ENCODE measurements around the gene CLDN14. TPM values are rescaled to one million over a fixed set of nuclear protein-coding genes. Genes with fewer than 3 reads are reported as not detected.

CLDN14 gene
- total RNA-seq, 4 donors from 2014 or later: 0.20 TPM; not detected in 3

- in situ Hi-C loops (cut with MboI; ENCODE audit: low sequenced_read_pairs in 4 of 4): loop anchor here in 2 of 4 donors (25.0 kb wide), 1 partner anchor 176 kb away; no protein-coding TSS in a partner anchor
- no peak for TF ChIP-seq POLR2A (IDR thresholded peaks at IDR 0.05)
- TF ChIP-seq, protein P1, sequence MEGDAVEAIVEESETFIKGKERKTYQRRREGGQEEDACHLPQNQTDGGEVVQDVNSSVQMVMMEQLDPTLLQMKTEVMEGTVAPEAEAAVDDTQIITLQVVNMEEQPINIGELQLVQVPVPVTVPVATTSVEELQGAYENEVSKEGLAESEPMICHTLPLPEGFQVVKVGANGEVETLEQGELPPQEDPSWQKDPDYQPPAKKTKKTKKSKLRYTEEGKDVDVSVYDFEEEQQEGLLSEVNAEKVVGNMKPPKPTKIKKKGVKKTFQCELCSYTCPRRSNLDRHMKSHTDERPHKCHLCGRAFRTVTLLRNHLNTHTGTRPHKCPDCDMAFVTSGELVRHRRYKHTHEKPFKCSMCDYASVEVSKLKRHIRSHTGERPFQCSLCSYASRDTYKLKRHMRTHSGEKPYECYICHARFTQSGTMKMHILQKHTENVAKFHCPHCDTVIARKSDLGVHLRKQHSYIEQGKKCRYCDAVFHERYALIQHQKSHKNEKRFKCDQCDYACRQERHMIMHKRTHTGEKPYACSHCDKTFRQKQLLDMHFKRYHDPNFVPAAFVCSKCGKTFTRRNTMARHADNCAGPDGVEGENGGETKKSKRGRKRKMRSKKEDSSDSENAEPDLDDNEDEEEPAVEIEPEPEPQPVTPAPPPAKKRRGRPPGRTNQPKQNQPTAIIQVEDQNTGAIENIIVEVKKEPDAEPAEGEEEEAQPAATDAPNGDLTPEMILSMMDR (IDR thresholded peaks at IDR 0.05 in 4 of 5, conservative IDR thresholded peaks at IDR 0.05 in 1 of 5): no peak
- intact Hi-C loops (cut with DNase I; ENCODE audit: low total_unique reads): no loop called here
- ATAC-seq (no peak), DNase-seq (no peak)
- H3K27me3 ChIP-seq: no peaks in the 10 kb centered on the region
- H3K9me3 ChIP-seq: no peaks in the 10 kb centered on the region
- no peak overlapping the region for H3K27ac ChIP-seq
- H3K4me3 ChIP-seq: no peak overlapping the region
- H3K4me1 ChIP-seq: no peaks in the 10 kb centered on the region
- peaks cover 0 to 46% of the 10 kb centered on the region in 2 donors for H3K36me3 ChIP-seq
These were observed 68.6 kb downstream of the CLDN14 start for GRCh38 chr21:36411301-36411700.

Other genes starting within 250 kb of the CLDN14 start
- gene MORC3, start 159.9 kb downstream of the CLDN14 start, total RNA-seq: 10 to 100 TPM; 28.1 to 35.5 (median 31.7) TPM
- gene CHAF1B, start 94.7 kb downstream of the CLDN14 start, total RNA-seq: 10 to 100 TPM in 2 of 4 donors, 1 to 10 TPM in 2; 2.5 to 20.2 (median 7.4) TPM
- 1 to 10 TPM in 3 of 4 donors, under 1 TPM in 1; 1.00 to 9.3 (median 4.1) TPM for gene SIM2, start 219.0 kb upstream of the CLDN14 start, total RNA-seq

Measured in gastrocnemius medialis (tissue), 4 donors.